B cell (primary cell): ENCODE measurements around the gene ADAMTS17. TPM values are rescaled to one million over a fixed set of nuclear protein-coding genes. Genes with fewer than 3 reads are reported as not detected.

Source experiments
- ATAC-seq: fragments of 200-7000 bp; cut with Tn5 transposase; one replicate; pipeline ENCODE4 v1.10.0; 2021; ENCODE audit warnings: low read depth, mild to moderate bottlenecking, moderate number of reproducible peaks, moderate library complexity
- CTCF ChIA-PET: fragments of 350-600 bp; sonication (Branson Sonifier 250); formaldehyde crosslinking; loops from one replicate; lab custom pipeline; 2021; ENCODE audit warnings: antibody characterized with exemption, inconsistent platforms; lab: Charles Lee
- POLR2A ChIA-PET: fragments of 350-600 bp; sonication (Branson Sonifier 250); formaldehyde crosslinking; loops from one replicate; lab custom pipeline; 2021; ENCODE audit warnings: antibody characterized with exemption; lab: Charles Lee
- DNase-seq: peaks from one replicate; pipeline ENCODE4 v3.0.0; 2013
- H2AFZ ChIP-seq: 2 replicates; pipeline ENCODE4 v1.6.1; 2012; ENCODE audit warnings: mild to moderate bottlenecking, low read depth, low read length; ENCODE audit not compliant: insufficient read depth, poor library complexity, severe bottlenecking
- H3K27ac ChIP-seq, 2 donors: 1 replicate in 1 of 2; 2 replicates in 1 of 2; pipeline ENCODE4 v1.5.1; 2012 to 2013; ENCODE audit warnings: low read length in 2 of 2, mild to moderate bottlenecking in 2 of 2, moderate library complexity in 1 of 2
- H3K27me3 ChIP-seq, 4 experiments: fragments of 200-600 bp in 1 of 4; sonication (generic) in 1 of 4; replicated peaks in 1 of 4; 1 replicate in 2 of 4; 2 replicates in 2 of 4; pipeline versions ENCODE4 v1.6.1 to v1.7.0; 2013 to 2016; ENCODE audit warnings: low read length in 3 of 4, mild to moderate bottlenecking in 2 of 4, mixed read lengths in 1 of 4, moderate library complexity in 1 of 4; ENCODE audit not compliant: insufficient read depth in 4 of 4, control insufficient read depth in 3 of 4; ENCODE audit errors: control extremely low read depth in 1 of 4
- H3K36me3 ChIP-seq, 2 experiments: replicated peaks in 1 of 2; 1 replicate in 1 of 2; 2 replicates in 1 of 2; pipeline versions ENCODE4 v1.6.1 to v1.7.1; 2013; ENCODE audit warnings: low read length in 1 of 2; ENCODE audit not compliant: insufficient read depth in 2 of 2, control insufficient read depth in 1 of 2; ENCODE audit errors: control extremely low read depth in 1 of 2, extremely low read depth in 1 of 2
- H3K4me1 ChIP-seq, 2 donors: fragments of 200-600 bp in 1 of 2; sonication (generic) in 1 of 2; 1 replicate in 1 of 2; 2 replicates in 1 of 2; pipeline versions ENCODE4 v1.5.1 to v1.6.1; 2013 to 2017; ENCODE audit warnings: low read length in 2 of 2; ENCODE audit not compliant: control insufficient read depth in 2 of 2, insufficient read depth in 2 of 2
- H3K4me2 ChIP-seq: replicated peaks from 2 replicates; pipeline ENCODE3; 2012; ENCODE audit warnings: mild to moderate bottlenecking, low read depth, low read length; ENCODE audit not compliant: poor library complexity, severe bottlenecking
- H3K4me3 ChIP-seq, 5 experiments: fragments of 200-600 bp in 1 of 5; sonication (generic) in 1 of 5; 1 replicate in 3 of 5; 2 replicates in 2 of 5; pipeline versions ENCODE4 v1.5.1 to v1.7.0; 2011 to 2016; ENCODE audit warnings: low read length in 4 of 5, mild to moderate bottlenecking in 4 of 5, low read depth in 2 of 5, control low read depth in 1 of 5, moderate library complexity in 1 of 5; ENCODE audit not compliant: insufficient read depth in 1 of 5; ENCODE audit errors: control extremely low read depth in 1 of 5, extremely low read depth in 1 of 5
- H3K79me2 ChIP-seq: fragments of 200-600 bp; sonication (generic); one replicate; pipeline ENCODE4 v1.6.0; 2016; ENCODE audit warnings: low read length; ENCODE audit not compliant: control insufficient read depth, insufficient read depth
- H3K9ac ChIP-seq: fragments of 200-600 bp; sonication (generic); 2 replicates; pipeline ENCODE4 v1.6.1; 2017; ENCODE audit warnings: mild to moderate bottlenecking, low read length, moderate library complexity
- H3K9me3 ChIP-seq, 3 donors: one replicate each; pipeline versions ENCODE4 v1.6.1 to v1.7.1; 2013; ENCODE audit warnings: low read length in 2 of 3; ENCODE audit not compliant: control insufficient read depth in 2 of 3, insufficient read depth in 1 of 3; ENCODE audit errors: control extremely low read depth in 1 of 3
- H4K20me1 ChIP-seq: 2 replicates; pipeline ENCODE4 v1.6.0; 2012; ENCODE audit warnings: mild to moderate bottlenecking, low read length; ENCODE audit not compliant: insufficient read depth, control insufficient read depth, poor library complexity, severe bottlenecking
- H3K27ac Mint-ChIP-seq: one replicate; pipeline ENCODE4 v1.8.0; 2021; ENCODE audit warnings: mixed read lengths
- H3K27me3 Mint-ChIP-seq: one replicate; pipeline ENCODE4 v1.8.0; 2021; ENCODE audit warnings: mixed read lengths
- H3K4me1 Mint-ChIP-seq: one replicate; pipeline ENCODE4 v1.8.0; 2021; ENCODE audit warnings: mixed read lengths
- H3K4me3 Mint-ChIP-seq: one replicate; pipeline ENCODE4 v1.8.0; 2021; ENCODE audit warnings: mixed read lengths
- H3K9me3 Mint-ChIP-seq: one replicate; pipeline ENCODE4 v1.8.0; 2022; ENCODE audit warnings: mixed read lengths; ENCODE audit not compliant: insufficient read depth
- CTCF ChIP-seq: fragments of 200-600 bp; IDR thresholded peaks from one replicate; pipeline ENCODE4 v1.8.0; 2022; ENCODE audit warnings: antibody characterized with exemption, mild to moderate bottlenecking
- EZH2 ChIP-seq: IDR thresholded peaks from 2 replicates; pipeline ENCODE4 v1.6.1; 2012; ENCODE audit warnings: borderline replicate concordance, low read depth, mild to moderate bottlenecking, moderate library complexity, low read length; ENCODE audit not compliant: insufficient read depth, poor library complexity, severe bottlenecking
- WGBS: methylation state at CpG from one replicate; pipeline ENCODE4 v1.1.5; 2013; ENCODE audit warnings: missing lambda C conversion rate; ENCODE audit not compliant: insufficient coverage; 5-methylcytosine and 5-hydroxymethylcytosine counted together
- intact Hi-C: fragments of 100-400 bp; cut with micrococcal nuclease; formaldehyde crosslinking; loops from one replicate; pipeline ENCODE4 v1.10.0; 2022
- polyA plus RNA-seq: library from polyadenylated mRNA; depleted of rRNA; stranded (reverse); fragments of >200 nt; gene quantifications from 2 replicates; pipeline ENCODE4 v1.2.3, GENCODE V29; 2012
- total RNA-seq, 2 donors: library from RNA; stranded (reverse); fragments of 120-200 nt in 1 of 2; gene quantifications; 1 replicate in 1 of 2; 2 replicates in 1 of 2; pipeline versions ENCODE4 v1.2.3 to v1.2.4, GENCODE V29; 2013 to 2022

The ADAMTS17 gene
- total and polyA plus RNA-seq, 2 donors (not counting 1 experiment from before 2014, with no cell fraction given) = 0.10 TPM; not detected in 1

- Mint-ChIP-seq H3K4me1 (no peaks in the 10 kb centered on the region), H3K27ac (no peak overlapping the region), H3K4me3 (no peak overlapping the region), H3K27me3 (peaks cover 34% of the 10 kb centered on the region), H3K9me3 (no peaks in the 10 kb centered on the region)
- TF ChIP-seq CTCF = no peak
- Histone ChIP-seq H3K79me2 (no peaks in the 10 kb centered on the region), H3K9me3 (peaks cover 0 to 6% (median 0%) of the 10 kb centered on the region in 3 donors), H3K4me3 (no peak overlapping the region), H3K4me1 (no peaks in the 10 kb centered on the region), H3K27me3 (no peaks in the 10 kb centered on the region), H2AFZ (no peak overlapping the region), H3K27ac (no peak overlapping the region), H3K36me3 (no peaks in the 10 kb centered on the region), H3K9ac (no peak overlapping the region), H4K20me1 (no peaks in the 10 kb centered on the region), H3K4me2 (no peak overlapping the region)
- ChIA-PET POLR2A (no interaction called here), CTCF (no interaction called here)
- ATAC-seq = no peak
- DNase-seq = no peak
- 88% methylated on average over 1 of the region's 2 CpGs for whole genome bisulfite sequencing
- intact Hi-C loops = no loop called here
Measured at GRCh38 chr15:99957642-99958013, 384.1 kb downstream of the ADAMTS17 start.

- intact Hi-C loops = no loop called here
- DNase-seq (no peak), ATAC-seq (no peak)
- Histone ChIP-seq H3K27ac (no peak overlapping the region), H3K79me2 (no peaks in the 10 kb centered on the region), H3K27me3 (no peaks in the 10 kb centered on the region), H3K4me3 (no peak overlapping the region), H3K9me3 (peaks cover 0 to 2% (median 0%) of the 10 kb centered on the region in 3 donors), H3K9ac (no peak overlapping the region), H3K36me3 (no peaks in the 10 kb centered on the region), H3K4me2 (no peak overlapping the region), H2AFZ (no peak overlapping the region), H3K4me1 (no peaks in the 10 kb centered on the region), H4K20me1 (no peaks in the 10 kb centered on the region)
- no peaks in the 10 kb centered on the region for H3K4me1 Mint-ChIP-seq
- no peak overlapping the region for H3K27ac Mint-ChIP-seq
- CTCF ChIA-PET = no interaction called here
- no peak overlapping the region for H3K4me3 Mint-ChIP-seq
- H3K27me3 Mint-ChIP-seq = peaks cover 34% of the 10 kb centered on the region
- POLR2A ChIA-PET = no interaction called here
- no peaks in the 10 kb centered on the region for H3K9me3 Mint-ChIP-seq
- 93% methylated on average over 8 of the region's 19 CpGs for WGBS
- TF ChIP-seq EZH2 = no peak
- no peak for TF ChIP-seq CTCF
Measured at GRCh38 chr15:99956820-99957641, 384.7 kb downstream of the ADAMTS17 start.
